ENCODE results near the gene PEAK1. TPM values are rescaled to one million over a fixed set of nuclear protein-coding genes. Genes with fewer than 3 reads are reported as not detected.

PEAK1 gene
- total and polyA plus RNA-seq, 9 of the 15 experiments (the other 6 are each of a cell fraction or from before 2014, with no cell fraction given) = 0.99 to 22.4 (median 10.8) TPM

DNA sequence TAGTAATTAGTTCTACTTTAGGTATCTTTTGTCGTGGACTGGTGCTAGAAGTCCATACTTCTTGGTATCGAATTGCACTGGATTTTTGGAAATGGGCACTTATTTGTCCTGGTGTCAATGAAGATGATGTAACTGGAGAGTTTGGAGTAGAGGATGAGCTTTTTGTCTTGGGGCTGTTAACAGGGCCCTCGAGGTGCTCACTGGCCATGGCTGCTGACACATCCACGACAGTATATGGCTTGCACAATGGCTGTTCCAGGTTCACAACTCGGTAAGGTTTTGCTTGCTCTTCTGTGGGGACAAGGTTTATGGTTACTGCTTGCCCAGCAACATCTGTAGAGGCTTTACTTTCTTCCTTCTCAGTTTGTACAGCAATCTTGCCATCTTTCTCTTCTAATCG, 239.6 kb downstream of the PEAK1 start:
- ATAC-seq = no peak
- intact Hi-C loops (cut with micrococcal nuclease) = loop anchor here (10.0 kb wide), 1 partner anchor 155 kb away; no protein-coding TSS in a partner anchor
- no peaks in the 10 kb centered on the region for H3K9me1 ChIP-seq (ENCODE audit: control insufficient read depth, insufficient read depth, low read length)
- no peak overlapping the region for H3K4me3 ChIP-seq
- no peak overlapping the region for H2AFZ ChIP-seq (ENCODE audit: low read depth, low read length)
- ChIA-PET POLR2A (interaction anchor here (0.6 to 0.7 kb wide), 2 partner anchors 241 to 1736 kb away, joined by 3 read pairs; no protein-coding TSS in a partner anchor), CTCF (ENCODE audit: low intra/inter-chr PET ratio) (no interaction called here)
- FAIRE-seq = no peak
- 78% methylated on average over 6 of the region's 6 CpGs for WGBS (ENCODE audit: insufficient coverage, low coverage, missing lambda C conversion rate)
- no peak for TF ChIP-seq BDP1 (IDR thresholded peaks at IDR 0.05; ENCODE audit: insufficient read depth, insufficient read length)
- no peak for TF ChIP-seq TAL1 (IDR thresholded peaks at IDR 0.05)
- no peak for TF ChIP-seq CBX2 (IDR thresholded peaks at IDR 0.05; ENCODE audit: insufficient read depth, low read length, poor library complexity, severe bottlenecking)
- TF ChIP-seq, protein P1, sequence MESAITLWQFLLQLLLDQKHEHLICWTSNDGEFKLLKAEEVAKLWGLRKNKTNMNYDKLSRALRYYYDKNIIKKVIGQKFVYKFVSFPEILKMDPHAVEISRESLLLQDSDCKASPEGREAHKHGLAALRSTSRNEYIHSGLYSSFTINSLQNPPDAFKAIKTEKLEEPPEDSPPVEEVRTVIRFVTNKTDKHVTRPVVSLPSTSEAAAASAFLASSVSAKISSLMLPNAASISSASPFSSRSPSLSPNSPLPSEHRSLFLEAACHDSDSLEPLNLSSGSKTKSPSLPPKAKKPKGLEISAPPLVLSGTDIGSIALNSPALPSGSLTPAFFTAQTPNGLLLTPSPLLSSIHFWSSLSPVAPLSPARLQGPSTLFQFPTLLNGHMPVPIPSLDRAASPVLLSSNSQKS (CRISPR knock-in tag; IDR thresholded peaks at IDR 0.05) = no peak
- TF ChIP-seq FOXA1 (IDR thresholded peaks at IDR 0.05; ENCODE audit: borderline replicate concordance) = no peak
- TF ChIP-seq HNRNPH1 (optimal IDR thresholded peaks at IDR 0.05; ENCODE audit: low read depth, low read length) = no peak
- no peak for TF ChIP-seq CHCHD3 (CRISPR knock-in tag; IDR thresholded peaks at IDR 0.05)
- TF ChIP-seq ESRRB (CRISPR knock-in tag; IDR thresholded peaks at IDR 0.05; ENCODE audit: borderline replicate concordance) = no peak
- TF ChIP-seq CAMTA2 (CRISPR knock-in tag; conservative IDR thresholded peaks at IDR 0.05) = no peak
- TF ChIP-seq MAZ (CRISPR knock-in tag; conservative IDR thresholded peaks at IDR 0.05 in 1 of 2, IDR thresholded peaks at IDR 0.05 in 1 of 2) = no peak
- no peak for TF ChIP-seq SAP30 (IDR thresholded peaks at IDR 0.05; ENCODE audit: borderline replicate concordance, insufficient read depth, low read depth, low read length, poor library complexity, severe bottlenecking)
- no peak for TF ChIP-seq TSC22D4 (tag; IDR thresholded peaks at IDR 0.05)
- TF ChIP-seq ATF1 (CRISPR knock-in tag; IDR thresholded peaks at IDR 0.05) = no peak
- TF ChIP-seq ATF1 (tag; IDR thresholded peaks at IDR 0.05) = no peak
- no peak for TF ChIP-seq TAF15 (IDR thresholded peaks at IDR 0.05; ENCODE audit: low read depth, low read length)
- TF ChIP-seq PHB2 (IDR thresholded peaks at IDR 0.05; ENCODE audit: low read depth) = no peak
- no peak for TF ChIP-seq SRSF3 (IDR thresholded peaks at IDR 0.05; ENCODE audit: insufficient read depth, low read length)
- no peak overlapping the region for H3K27ac ChIP-seq (ENCODE audit: extremely low read depth, low read depth, low read length)
- no peaks in the 10 kb centered on the region for H3K9me3 ChIP-seq (replicated peaks; ENCODE audit: control insufficient read depth, insufficient read depth, low read depth, low read length)
- H4K20me1 ChIP-seq (replicated peaks; ENCODE audit: control insufficient read depth, insufficient read depth, low read length) = no peaks in the 10 kb centered on the region
- H3K4me1 ChIP-seq (replicated peaks in 1 of 2; ENCODE audit: control insufficient read depth in 2 of 2, insufficient read depth in 2 of 2, low read length in 2 of 2) = 0 out of 5 replicates have a peak, but pooled peaks cover 0 to 4% of the 10 kb centered on the region in 2 experiments
- peaks cover 7% of the 10 kb centered on the region; the same call in 2 of the 3 replicates for H3K36me3 ChIP-seq (ENCODE audit: control insufficient read depth, insufficient read depth, low read length)
- H3K79me2 ChIP-seq (ENCODE audit: control insufficient read depth, insufficient read depth, low read length) = no peaks in the 10 kb centered on the region
- no peak overlapping the region for H3K9ac ChIP-seq (ENCODE audit: insufficient read depth in 1 of 2, low read depth in 2 of 2, low read length in 2 of 2)
- H3K4me2 ChIP-seq (ENCODE audit: insufficient read depth, low read length) = no peak overlapping the region
- no peaks in the 10 kb centered on the region for H3K27me3 ChIP-seq (ENCODE audit: control insufficient read depth in 2 of 2, insufficient read depth in 2 of 2, low read length in 2 of 2)
- no peak for DNase-seq (ENCODE audit: extremely low read depth in 1 of 4, low spot score in 3 of 4)
- in situ Hi-C loops (cut with MboI) = no loop called here
- BruUV-seq (replicated peaks) = no TSS peak

All from K562 (cell line).